Measurements from ENCODE around the gene TERB1. TPM values are rescaled to one million over a fixed set of nuclear protein-coding genes. Genes with fewer than 3 reads are reported as not detected.
"Not testable (repeated sequence)": the region's sequence is repeated elsewhere in the genome, so short reads cannot be mapped to it uniquely, and the experiment has no call there.

Gene TERB1
- polyA plus RNA-seq, 1 donor from 2014 or later = 0.38 TPM

DNA sequence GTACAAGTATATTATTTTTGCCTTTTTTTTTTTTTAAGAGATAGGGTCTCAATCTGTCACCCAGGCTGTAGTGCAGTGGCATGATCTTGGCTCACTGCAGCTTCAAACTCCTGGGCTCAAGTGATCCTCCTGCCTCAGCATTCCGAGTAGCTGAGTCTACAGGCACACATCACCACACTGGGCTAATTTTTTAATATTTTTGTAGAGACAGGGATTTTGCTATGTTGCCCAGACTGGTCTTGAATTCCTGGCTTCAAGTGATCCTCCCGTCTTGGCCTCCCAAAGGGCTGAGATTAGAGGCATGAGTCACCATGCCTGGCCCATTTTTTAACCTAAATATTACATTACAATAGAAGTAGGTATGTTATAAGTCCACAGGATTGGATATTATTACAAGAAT lies 3.2 kb downstream of the TERB1 start:
- no peaks in the 10 kb centered on the region for H3K79me2 ChIP-seq (replicated peaks; ENCODE audit: insufficient read depth, low read length)
- H3K27me3 ChIP-seq (ENCODE audit: insufficient read depth, low read depth, low read length) = no peaks in the 10 kb centered on the region
- H3F3A ChIP-seq (ENCODE audit: insufficient read depth, low read length, poor library complexity, severe bottlenecking) = peaks cover 4% of the 10 kb centered on the region
- no peak overlapping the region for H2AFZ ChIP-seq (ENCODE audit: low read depth, low read length)
- no peak overlapping the region for H3K9ac ChIP-seq (ENCODE audit: low read length)
- TF ChIP-seq TAF1 (IDR thresholded peaks at IDR 0.05; ENCODE audit: low read depth) = no peak
- peaks cover 4% of the 10 kb centered on the region for H3K36me3 ChIP-seq (ENCODE audit: insufficient read depth, low read length)
- H3K4me2 ChIP-seq (ENCODE audit: low read length) = no peak overlapping the region
- no peaks in the 10 kb centered on the region for H3K9me2 ChIP-seq (ENCODE audit: insufficient read depth, low read length)
- no peak overlapping the region for H3K4me3 ChIP-seq (ENCODE audit: low read length)
- no peaks in the 10 kb centered on the region for H4K20me1 ChIP-seq (ENCODE audit: insufficient read depth)
- H3K9me3 ChIP-seq (ENCODE audit: low read length) = no peaks in the 10 kb centered on the region
- H3K27ac ChIP-seq (ENCODE audit: low read length) = no peak overlapping the region

DNA sequence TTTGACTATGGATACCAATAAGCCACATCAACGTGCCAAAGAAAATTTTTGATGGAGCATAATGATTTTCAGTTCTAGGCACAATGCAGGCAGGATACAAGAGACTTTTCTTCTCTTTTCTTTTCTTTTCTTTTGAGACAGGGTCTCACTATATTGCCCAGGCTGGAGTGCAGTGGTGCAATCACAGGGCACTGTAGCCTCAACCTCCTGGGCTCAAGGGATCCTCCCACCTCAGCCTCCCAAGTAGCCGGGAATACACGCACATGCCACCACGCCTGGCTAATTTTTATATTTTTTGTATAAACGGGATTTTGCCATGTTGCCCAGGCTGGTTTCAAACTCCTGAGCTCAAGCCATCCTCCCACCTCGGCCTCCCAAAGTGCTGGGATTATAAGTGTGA lies 7.4 kb downstream of the TERB1 start:
- not testable (repeated sequence) for H3K9ac ChIP-seq (ENCODE audit: low read length); H3K4me3 ChIP-seq (ENCODE audit: low read length); H2AFZ ChIP-seq (ENCODE audit: low read depth, low read length); H3K27ac ChIP-seq (ENCODE audit: low read length); H3F3A ChIP-seq (ENCODE audit: insufficient read depth, low read length, poor library complexity, severe bottlenecking); H4K20me1 ChIP-seq (ENCODE audit: insufficient read depth); H3K4me2 ChIP-seq (ENCODE audit: low read length); H3K9me2 ChIP-seq (ENCODE audit: insufficient read depth, low read length); H3K9me3 ChIP-seq (ENCODE audit: low read length); H3K36me3 ChIP-seq (ENCODE audit: insufficient read depth, low read length); H3K79me2 ChIP-seq (replicated peaks; ENCODE audit: insufficient read depth, low read length); H3K27me3 ChIP-seq (ENCODE audit: insufficient read depth, low read depth, low read length)

DNA sequence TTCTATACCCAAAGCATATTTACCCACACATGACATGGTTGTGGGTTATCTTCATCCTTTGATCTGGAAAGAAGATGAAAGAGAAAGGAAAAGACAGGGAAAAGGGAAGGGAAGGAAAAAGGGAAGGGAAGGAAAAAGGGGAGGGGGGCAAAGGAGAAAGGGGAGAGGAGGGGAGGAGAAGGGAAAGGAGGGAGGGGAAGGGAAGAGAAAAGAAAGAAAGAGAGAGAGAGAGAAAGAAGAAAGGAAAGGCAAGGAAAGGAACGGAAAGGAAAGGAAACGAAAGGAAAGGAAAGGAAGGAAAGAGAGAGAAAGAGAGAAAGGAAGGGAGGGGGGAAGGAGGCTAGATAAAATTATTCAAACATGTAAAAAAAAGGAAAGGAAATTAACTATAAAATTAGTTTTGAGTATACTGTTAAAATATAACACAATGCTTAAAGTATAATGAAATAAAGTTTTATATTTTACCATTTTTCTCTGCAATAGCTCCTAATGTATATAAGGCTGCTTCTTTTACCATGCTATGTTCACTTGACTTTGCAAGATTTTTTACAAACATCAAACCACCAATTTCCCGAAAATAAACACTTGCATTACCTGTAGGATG lies 11.2 kb downstream of the TERB1 start:
- Histone ChIP-seq H3K9ac (ENCODE audit: low read length) (no peak overlapping the region), H3K27ac (ENCODE audit: low read length) (no peak overlapping the region), H3K4me3 (ENCODE audit: low read length) (no peak overlapping the region), H3K36me3 (ENCODE audit: insufficient read depth, low read length) (no peaks in the 10 kb centered on the region), H3F3A (ENCODE audit: insufficient read depth, low read length, poor library complexity, severe bottlenecking) (no peaks in the 10 kb centered on the region), H4K20me1 (ENCODE audit: insufficient read depth) (no peaks in the 10 kb centered on the region), H3K9me2 (ENCODE audit: insufficient read depth, low read length) (no peaks in the 10 kb centered on the region), H3K4me2 (ENCODE audit: low read length) (no peak overlapping the region), H3K9me3 (ENCODE audit: low read length) (no peaks in the 10 kb centered on the region), H2AFZ (ENCODE audit: low read depth, low read length) (no peak overlapping the region), H3K79me2 (replicated peaks; ENCODE audit: insufficient read depth, low read length) (no peaks in the 10 kb centered on the region), H3K27me3 (ENCODE audit: insufficient read depth, low read depth, low read length) (no peaks in the 10 kb centered on the region)
- TF ChIP-seq REST (IDR thresholded peaks at IDR 0.05; ENCODE audit: borderline replicate concordance) (no peak), SMC3 (conservative IDR thresholded peaks at IDR 0.05; ENCODE audit: poor library complexity) (no peak), MXI1 (conservative IDR thresholded peaks at IDR 0.05; ENCODE audit: poor library complexity, severe bottlenecking) (no peak), POLR2AphosphoS5 (IDR thresholded peaks at IDR 0.05) (no peak), EP300 (conservative IDR thresholded peaks at IDR 0.05; ENCODE audit: poor library complexity, severe bottlenecking) (no peak), EZH2 (IDR thresholded peaks at IDR 0.05; ENCODE audit: borderline replicate concordance, insufficient read depth, low read length, poor library complexity, severe bottlenecking) (no peak), TAF1 (IDR thresholded peaks at IDR 0.05; ENCODE audit: low read depth) (no peak), RAD21 (conservative IDR thresholded peaks at IDR 0.05) (no peak)
- TF ChIP-seq, protein P1, sequence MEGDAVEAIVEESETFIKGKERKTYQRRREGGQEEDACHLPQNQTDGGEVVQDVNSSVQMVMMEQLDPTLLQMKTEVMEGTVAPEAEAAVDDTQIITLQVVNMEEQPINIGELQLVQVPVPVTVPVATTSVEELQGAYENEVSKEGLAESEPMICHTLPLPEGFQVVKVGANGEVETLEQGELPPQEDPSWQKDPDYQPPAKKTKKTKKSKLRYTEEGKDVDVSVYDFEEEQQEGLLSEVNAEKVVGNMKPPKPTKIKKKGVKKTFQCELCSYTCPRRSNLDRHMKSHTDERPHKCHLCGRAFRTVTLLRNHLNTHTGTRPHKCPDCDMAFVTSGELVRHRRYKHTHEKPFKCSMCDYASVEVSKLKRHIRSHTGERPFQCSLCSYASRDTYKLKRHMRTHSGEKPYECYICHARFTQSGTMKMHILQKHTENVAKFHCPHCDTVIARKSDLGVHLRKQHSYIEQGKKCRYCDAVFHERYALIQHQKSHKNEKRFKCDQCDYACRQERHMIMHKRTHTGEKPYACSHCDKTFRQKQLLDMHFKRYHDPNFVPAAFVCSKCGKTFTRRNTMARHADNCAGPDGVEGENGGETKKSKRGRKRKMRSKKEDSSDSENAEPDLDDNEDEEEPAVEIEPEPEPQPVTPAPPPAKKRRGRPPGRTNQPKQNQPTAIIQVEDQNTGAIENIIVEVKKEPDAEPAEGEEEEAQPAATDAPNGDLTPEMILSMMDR (IDR thresholded peaks at IDR 0.05; ENCODE audit: poor library complexity, severe bottlenecking) = no peak
